ENCODE results near the gene TSHZ2.

Gene TSHZ2

GRCh38 chr20:53385941-53386767 lies 414.0 kb downstream of the TSHZ2 start:
- no peak for TF ChIP-seq CTCF (IDR thresholded peaks at IDR 0.05; ENCODE audit: low read depth, low read length)
- DNase-seq (ENCODE audit: extremely low read depth, low read depth) = no peak

GRCh38 chr20:53387983-53388675 lies 416.0 kb downstream of the TSHZ2 start:
- no peak for TF ChIP-seq CTCF (IDR thresholded peaks at IDR 0.05; ENCODE audit: low read depth, low read length)
- DNase-seq (ENCODE audit: extremely low read depth, low read depth) = no peak

- no peak for TF ChIP-seq CTCF (IDR thresholded peaks at IDR 0.05; ENCODE audit: low read depth, low read length)
- DNase-seq (ENCODE audit: extremely low read depth, low read depth) = no peak
These were observed 417.6 kb downstream of the TSHZ2 start for GRCh38 chr20:53389516-53390300.

- no peak for DNase-seq (ENCODE audit: extremely low read depth, low read depth)
- TF ChIP-seq CTCF (IDR thresholded peaks at IDR 0.05; ENCODE audit: low read depth, low read length) = no peak
These were observed 418.6 kb downstream of the TSHZ2 start for GRCh38 chr20:53390770-53391169.

- DNase-seq (ENCODE audit: extremely low read depth, low read depth) = no peak
- no peak for TF ChIP-seq CTCF (IDR thresholded peaks at IDR 0.05; ENCODE audit: low read depth, low read length)
These were observed 422.3 kb downstream of the TSHZ2 start for GRCh38 chr20:53394433-53394832.

- no peak for TF ChIP-seq CTCF (IDR thresholded peaks at IDR 0.05; ENCODE audit: low read depth, low read length)
These were observed 423.2 kb downstream of the TSHZ2 start for GRCh38 chr20:53395188-53395923.

More at GRCh38 chr20:53395188-53395923, 423.2 kb downstream of the TSHZ2 start:
- DNase-seq (ENCODE audit: extremely low read depth, low read depth) = no peak
